GM23338 (cell line): ENCODE data around the gene CCDC24. TPM values are rescaled to one million over a fixed set of nuclear protein-coding genes. Genes with fewer than 3 reads are reported as not detected.
A peak's percentile ranks its signal among the peaks of the same experiment; 100 is the strongest.

Source experiments
- ATAC-seq: fragments of 200-7000 bp; cut with Tn5 transposase; 3 replicates; pipeline ENCODE4 v1.9.1; 2020
- DNase-seq: peaks from one replicate; pipeline ENCODE4 v3.0.0-alpha.2; 2015; ENCODE audit warnings: low spot score
- H2AFZ ChIP-seq: fragments of 200-600 bp; sonication (generic); 2 replicates; pipeline ENCODE4 v1.8.0; 2016; ENCODE audit warnings: antibody characterized with exemption, mild to moderate bottlenecking, moderate library complexity
- H3F3A ChIP-seq: fragments of 200-600 bp; sonication (generic); replicated peaks from 2 replicates; pipeline ENCODE4 v1.8.0; 2017; ENCODE audit warnings: antibody characterized with exemption, mixed run types, low read depth
- H3K27ac ChIP-seq: fragments of 200-600 bp; sonication (generic); 2 replicates; pipeline ENCODE4 v1.6.1; 2016; ENCODE audit warnings: low read depth
- H3K27me3 ChIP-seq: fragments of 200-600 bp; sonication (generic); 2 replicates; pipeline ENCODE4 v1.8.0; 2016; ENCODE audit warnings: mild to moderate bottlenecking, mixed run types, moderate library complexity; ENCODE audit not compliant: insufficient read depth
- H3K36me3 ChIP-seq: fragments of 200-600 bp; sonication (generic); 2 replicates; pipeline ENCODE4 v1.8.0; 2016; ENCODE audit warnings: mild to moderate bottlenecking; ENCODE audit not compliant: insufficient read depth
- H3K4me1 ChIP-seq: fragments of 200-600 bp; sonication (generic); 2 replicates; pipeline ENCODE4 v1.8.0; 2016; ENCODE audit warnings: mild to moderate bottlenecking, moderate library complexity; ENCODE audit not compliant: insufficient read depth
- H3K4me2 ChIP-seq: fragments of 200-600 bp; sonication (generic); 2 replicates; pipeline ENCODE4 v1.7.1; 2017; ENCODE audit warnings: mixed run types
- H3K4me3 ChIP-seq: fragments of 200-600 bp; sonication (generic); 2 replicates; pipeline ENCODE4 v1.6.1; 2016; ENCODE audit warnings: mixed run types
- H3K79me2 ChIP-seq: fragments of 200-600 bp; sonication (generic); replicated peaks from 2 replicates; pipeline ENCODE4 v1.8.0; 2017; ENCODE audit warnings: mild to moderate bottlenecking; ENCODE audit not compliant: insufficient read depth
- H3K9me2 ChIP-seq: fragments of 200-600 bp; sonication (generic); 2 replicates; pipeline ENCODE4 v1.8.0; 2017; ENCODE audit not compliant: insufficient read depth
- H4K20me1 ChIP-seq: fragments of 200-600 bp; sonication (generic); replicated peaks from 2 replicates; pipeline ENCODE4 v1.8.0; 2017; ENCODE audit warnings: mild to moderate bottlenecking; ENCODE audit not compliant: insufficient read depth
- H3K27ac Mint-ChIP-seq: 2 replicates; pipeline ENCODE4 v1.8.0; 2020; ENCODE audit warnings: inconsistent platforms, mild to moderate bottlenecking, moderate library complexity, mixed read lengths
- H3K27me3 Mint-ChIP-seq: 3 replicates; pipeline ENCODE4 v1.8.0; 2022; ENCODE audit warnings: low read depth, mild to moderate bottlenecking, moderate library complexity, mixed read lengths, inconsistent platforms; ENCODE audit not compliant: insufficient read depth, poor library complexity
- H3K36me3 Mint-ChIP-seq: 3 replicates; pipeline ENCODE4 v1.8.0; 2021; ENCODE audit warnings: low read depth, mild to moderate bottlenecking, inconsistent platforms, moderate library complexity, mixed read lengths
- H3K4me1 Mint-ChIP-seq: 3 replicates; pipeline ENCODE4 v1.8.0; 2020; ENCODE audit warnings: mild to moderate bottlenecking, inconsistent platforms, mixed read lengths
- H3K4me3 Mint-ChIP-seq: 3 replicates; pipeline ENCODE4 v1.8.0; 2021; ENCODE audit warnings: moderate library complexity, mild to moderate bottlenecking, inconsistent platforms, mixed read lengths
- H3K9me3 Mint-ChIP-seq: 3 replicates; pipeline ENCODE4 v1.8.0; 2020; ENCODE audit warnings: moderate library complexity, mild to moderate bottlenecking, inconsistent platforms, mixed read lengths
- CREB1 ChIP-seq: fragments of 250-450 bp; sonication (Bioruptor Pico); IDR thresholded peaks from 2 replicates; pipeline ENCODE4 v1.5.0; 2020; ENCODE audit warnings: low read depth, mild to moderate bottlenecking, moderate library complexity
- EZH2 ChIP-seq: fragments of 200-600 bp; sonication (generic); IDR thresholded peaks from one replicate; pipeline ENCODE4 v1.8.0; 2017; ENCODE audit warnings: antibody characterized with exemption, mild to moderate bottlenecking, low read depth; ENCODE audit not compliant: unreplicated experiment
- EZH2phosphoT487 ChIP-seq: fragments of 200-600 bp; sonication (generic); IDR thresholded peaks from one replicate; pipeline ENCODE4 v1.8.1; 2018; ENCODE audit warnings: antibody characterized with exemption; ENCODE audit not compliant: unreplicated experiment
- JUNB ChIP-seq: IDR thresholded peaks from one replicate; pipeline ENCODE4 v1.6.1; 2016; ENCODE audit warnings: antibody characterized with exemption; ENCODE audit not compliant: unreplicated experiment
- NANOG ChIP-seq: IDR thresholded peaks from 2 replicates; pipeline ENCODE4 v1.6.1; 2016; ENCODE audit warnings: antibody characterized with exemption, borderline replicate concordance
- POLR2AphosphoS5 ChIP-seq: IDR thresholded peaks from 2 replicates; pipeline ENCODE4 v1.6.1; 2016; ENCODE audit warnings: antibody characterized with exemption, low read depth
- STAT1 ChIP-seq: IDR thresholded peaks from one replicate; pipeline ENCODE4 v1.6.1; 2016; ENCODE audit warnings: antibody characterized with exemption; ENCODE audit not compliant: unreplicated experiment
- ZNF114 ChIP-seq: fragments of 250-450 bp; sonication (Bioruptor Pico); IDR thresholded peaks from 2 replicates; pipeline ENCODE4 v1.5.0; 2020; ENCODE audit warnings: mild to moderate bottlenecking, moderate library complexity
- ZNF331 ChIP-seq: fragments of 250-450 bp; sonication (Bioruptor Pico); IDR thresholded peaks from 2 replicates; pipeline ENCODE4 v1.5.0; 2020; ENCODE audit warnings: low read depth, mild to moderate bottlenecking, moderate library complexity
- polyA plus RNA-seq: library from polyadenylated mRNA; unstranded; fragments of >200 nt; fragmentation: Nextera tagmentation; extraction: Ambion mirVana; gene quantifications from 2 replicates; pipeline ENCODE4 v1.2.1, GENCODE V29; 2016
- total RNA-seq: library from RNA; depleted of rRNA; stranded (reverse); fragments of >200 nt; shearing (Covaris generic); gene quantifications from 2 replicates; pipeline ENCODE4 v1.2.3, GENCODE V29; 2014
- TF ChIP-seq, protein P1 (sequence below): IDR thresholded peaks from one replicate; pipeline ENCODE4 v1.6.1; 2018; ENCODE audit warnings: antibody characterized with exemption; ENCODE audit not compliant: unreplicated experiment
- TF ChIP-seq, protein P2 (sequence below), 2 experiments: fragments of 200-600 bp in 1 of 2; sonication (generic) in 1 of 2; conservative IDR thresholded peaks; 2 replicates each; pipeline versions ENCODE4 v1.5.1 to v1.6.1; 2016 to 2017; ENCODE audit warnings: antibody characterized with exemption in 2 of 2, low read depth in 2 of 2, mild to moderate bottlenecking in 2 of 2, moderate library complexity in 1 of 2
- TF ChIP-seq, protein P3 (sequence below): IDR thresholded peaks from 2 replicates; pipeline ENCODE4 v1.6.1; 2016; ENCODE audit warnings: antibody characterized with exemption
- TF ChIP-seq, protein P4 (sequence below): fragments of 250-450 bp; sonication (Bioruptor Pico); IDR thresholded peaks from 2 replicates; pipeline ENCODE4 v1.5.0; 2020; ENCODE audit warnings: mild to moderate bottlenecking, moderate library complexity

The CCDC24 gene
- total and polyA plus RNA-seq, 2 experiments from 2014 or later: 8.3 to 17.2 TPM

GRCh38 chr1:43969746-43970466 lies 21.5 kb upstream of the CCDC24 start, which contains the start of gene DPH2:
TSS of gene DPH2 (plus strand) at chr1:43970010. CDS start at chr1:43970176, 166 bp downstream.
- Mint-ChIP-seq H3K27me3 (peaks cover 11% of the 10 kb centered on the region), H3K9me3 (no peaks in the 10 kb centered on the region), H3K27ac (peak within 1 kb of the TSS; percentile 89), H3K36me3 (peaks cover 39% of the 10 kb centered on the region), H3K4me1 (peaks cover 18% of the 10 kb centered on the region), H3K4me3 (peak within 1 kb of the TSS; percentile 99)
- 0 out of 2 replicates have a peak within 1 kb of the TSS, but pooled peaks have one; percentile 19 for H3K27ac ChIP-seq
- H3F3A ChIP-seq: no peaks in the 10 kb centered on the region; the same call in 1 of the 2 replicates
- no peaks in the 10 kb centered on the region for H3K27me3 ChIP-seq
- TF ChIP-seq, protein P1, sequence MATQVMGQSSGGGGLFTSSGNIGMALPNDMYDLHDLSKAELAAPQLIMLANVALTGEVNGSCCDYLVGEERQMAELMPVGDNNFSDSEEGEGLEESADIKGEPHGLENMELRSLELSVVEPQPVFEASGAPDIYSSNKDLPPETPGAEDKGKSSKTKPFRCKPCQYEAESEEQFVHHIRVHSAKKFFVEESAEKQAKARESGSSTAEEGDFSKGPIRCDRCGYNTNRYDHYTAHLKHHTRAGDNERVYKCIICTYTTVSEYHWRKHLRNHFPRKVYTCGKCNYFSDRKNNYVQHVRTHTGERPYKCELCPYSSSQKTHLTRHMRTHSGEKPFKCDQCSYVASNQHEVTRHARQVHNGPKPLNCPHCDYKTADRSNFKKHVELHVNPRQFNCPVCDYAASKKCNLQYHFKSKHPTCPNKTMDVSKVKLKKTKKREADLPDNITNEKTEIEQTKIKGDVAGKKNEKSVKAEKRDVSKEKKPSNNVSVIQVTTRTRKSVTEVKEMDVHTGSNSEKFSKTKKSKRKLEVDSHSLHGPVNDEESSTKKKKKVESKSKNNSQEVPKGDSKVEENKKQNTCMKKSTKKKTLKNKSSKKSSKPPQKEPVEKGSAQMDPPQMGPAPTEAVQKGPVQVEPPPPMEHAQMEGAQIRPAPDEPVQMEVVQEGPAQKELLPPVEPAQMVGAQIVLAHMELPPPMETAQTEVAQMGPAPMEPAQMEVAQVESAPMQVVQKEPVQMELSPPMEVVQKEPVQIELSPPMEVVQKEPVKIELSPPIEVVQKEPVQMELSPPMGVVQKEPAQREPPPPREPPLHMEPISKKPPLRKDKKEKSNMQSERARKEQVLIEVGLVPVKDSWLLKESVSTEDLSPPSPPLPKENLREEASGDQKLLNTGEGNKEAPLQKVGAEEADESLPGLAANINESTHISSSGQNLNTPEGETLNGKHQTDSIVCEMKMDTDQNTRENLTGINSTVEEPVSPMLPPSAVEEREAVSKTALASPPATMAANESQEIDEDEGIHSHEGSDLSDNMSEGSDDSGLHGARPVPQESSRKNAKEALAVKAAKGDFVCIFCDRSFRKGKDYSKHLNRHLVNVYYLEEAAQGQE: peak; percentile 32
- TF ChIP-seq CREB1 (CRISPR knock-in tag) (0 out of 2 replicates have a peak, but pooled peaks have one; percentile 7), EZH2 (no peak), ZNF114 (CRISPR knock-in tag) (no peak), ZNF331 (no peak), EZH2phosphoT487 (no peak), NANOG (no peak), STAT1 (no peak), JUNB (no peak), POLR2AphosphoS5 (peak; percentile 51; the same call in 1 of the 2 replicates)
- TF ChIP-seq, protein P2, sequence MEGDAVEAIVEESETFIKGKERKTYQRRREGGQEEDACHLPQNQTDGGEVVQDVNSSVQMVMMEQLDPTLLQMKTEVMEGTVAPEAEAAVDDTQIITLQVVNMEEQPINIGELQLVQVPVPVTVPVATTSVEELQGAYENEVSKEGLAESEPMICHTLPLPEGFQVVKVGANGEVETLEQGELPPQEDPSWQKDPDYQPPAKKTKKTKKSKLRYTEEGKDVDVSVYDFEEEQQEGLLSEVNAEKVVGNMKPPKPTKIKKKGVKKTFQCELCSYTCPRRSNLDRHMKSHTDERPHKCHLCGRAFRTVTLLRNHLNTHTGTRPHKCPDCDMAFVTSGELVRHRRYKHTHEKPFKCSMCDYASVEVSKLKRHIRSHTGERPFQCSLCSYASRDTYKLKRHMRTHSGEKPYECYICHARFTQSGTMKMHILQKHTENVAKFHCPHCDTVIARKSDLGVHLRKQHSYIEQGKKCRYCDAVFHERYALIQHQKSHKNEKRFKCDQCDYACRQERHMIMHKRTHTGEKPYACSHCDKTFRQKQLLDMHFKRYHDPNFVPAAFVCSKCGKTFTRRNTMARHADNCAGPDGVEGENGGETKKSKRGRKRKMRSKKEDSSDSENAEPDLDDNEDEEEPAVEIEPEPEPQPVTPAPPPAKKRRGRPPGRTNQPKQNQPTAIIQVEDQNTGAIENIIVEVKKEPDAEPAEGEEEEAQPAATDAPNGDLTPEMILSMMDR (conservative IDR thresholded peaks at IDR 0.05; ENCODE audit: low read depth in 2 of 2): 0 out of 4 replicates have a peak, but pooled peaks of 1 of the 2 experiments have one; percentile 10
- TF ChIP-seq, protein P3, sequence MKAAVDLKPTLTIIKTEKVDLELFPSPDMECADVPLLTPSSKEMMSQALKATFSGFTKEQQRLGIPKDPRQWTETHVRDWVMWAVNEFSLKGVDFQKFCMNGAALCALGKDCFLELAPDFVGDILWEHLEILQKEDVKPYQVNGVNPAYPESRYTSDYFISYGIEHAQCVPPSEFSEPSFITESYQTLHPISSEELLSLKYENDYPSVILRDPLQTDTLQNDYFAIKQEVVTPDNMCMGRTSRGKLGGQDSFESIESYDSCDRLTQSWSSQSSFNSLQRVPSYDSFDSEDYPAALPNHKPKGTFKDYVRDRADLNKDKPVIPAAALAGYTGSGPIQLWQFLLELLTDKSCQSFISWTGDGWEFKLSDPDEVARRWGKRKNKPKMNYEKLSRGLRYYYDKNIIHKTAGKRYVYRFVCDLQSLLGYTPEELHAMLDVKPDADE: peak; percentile 92
- TF ChIP-seq, protein P4, sequence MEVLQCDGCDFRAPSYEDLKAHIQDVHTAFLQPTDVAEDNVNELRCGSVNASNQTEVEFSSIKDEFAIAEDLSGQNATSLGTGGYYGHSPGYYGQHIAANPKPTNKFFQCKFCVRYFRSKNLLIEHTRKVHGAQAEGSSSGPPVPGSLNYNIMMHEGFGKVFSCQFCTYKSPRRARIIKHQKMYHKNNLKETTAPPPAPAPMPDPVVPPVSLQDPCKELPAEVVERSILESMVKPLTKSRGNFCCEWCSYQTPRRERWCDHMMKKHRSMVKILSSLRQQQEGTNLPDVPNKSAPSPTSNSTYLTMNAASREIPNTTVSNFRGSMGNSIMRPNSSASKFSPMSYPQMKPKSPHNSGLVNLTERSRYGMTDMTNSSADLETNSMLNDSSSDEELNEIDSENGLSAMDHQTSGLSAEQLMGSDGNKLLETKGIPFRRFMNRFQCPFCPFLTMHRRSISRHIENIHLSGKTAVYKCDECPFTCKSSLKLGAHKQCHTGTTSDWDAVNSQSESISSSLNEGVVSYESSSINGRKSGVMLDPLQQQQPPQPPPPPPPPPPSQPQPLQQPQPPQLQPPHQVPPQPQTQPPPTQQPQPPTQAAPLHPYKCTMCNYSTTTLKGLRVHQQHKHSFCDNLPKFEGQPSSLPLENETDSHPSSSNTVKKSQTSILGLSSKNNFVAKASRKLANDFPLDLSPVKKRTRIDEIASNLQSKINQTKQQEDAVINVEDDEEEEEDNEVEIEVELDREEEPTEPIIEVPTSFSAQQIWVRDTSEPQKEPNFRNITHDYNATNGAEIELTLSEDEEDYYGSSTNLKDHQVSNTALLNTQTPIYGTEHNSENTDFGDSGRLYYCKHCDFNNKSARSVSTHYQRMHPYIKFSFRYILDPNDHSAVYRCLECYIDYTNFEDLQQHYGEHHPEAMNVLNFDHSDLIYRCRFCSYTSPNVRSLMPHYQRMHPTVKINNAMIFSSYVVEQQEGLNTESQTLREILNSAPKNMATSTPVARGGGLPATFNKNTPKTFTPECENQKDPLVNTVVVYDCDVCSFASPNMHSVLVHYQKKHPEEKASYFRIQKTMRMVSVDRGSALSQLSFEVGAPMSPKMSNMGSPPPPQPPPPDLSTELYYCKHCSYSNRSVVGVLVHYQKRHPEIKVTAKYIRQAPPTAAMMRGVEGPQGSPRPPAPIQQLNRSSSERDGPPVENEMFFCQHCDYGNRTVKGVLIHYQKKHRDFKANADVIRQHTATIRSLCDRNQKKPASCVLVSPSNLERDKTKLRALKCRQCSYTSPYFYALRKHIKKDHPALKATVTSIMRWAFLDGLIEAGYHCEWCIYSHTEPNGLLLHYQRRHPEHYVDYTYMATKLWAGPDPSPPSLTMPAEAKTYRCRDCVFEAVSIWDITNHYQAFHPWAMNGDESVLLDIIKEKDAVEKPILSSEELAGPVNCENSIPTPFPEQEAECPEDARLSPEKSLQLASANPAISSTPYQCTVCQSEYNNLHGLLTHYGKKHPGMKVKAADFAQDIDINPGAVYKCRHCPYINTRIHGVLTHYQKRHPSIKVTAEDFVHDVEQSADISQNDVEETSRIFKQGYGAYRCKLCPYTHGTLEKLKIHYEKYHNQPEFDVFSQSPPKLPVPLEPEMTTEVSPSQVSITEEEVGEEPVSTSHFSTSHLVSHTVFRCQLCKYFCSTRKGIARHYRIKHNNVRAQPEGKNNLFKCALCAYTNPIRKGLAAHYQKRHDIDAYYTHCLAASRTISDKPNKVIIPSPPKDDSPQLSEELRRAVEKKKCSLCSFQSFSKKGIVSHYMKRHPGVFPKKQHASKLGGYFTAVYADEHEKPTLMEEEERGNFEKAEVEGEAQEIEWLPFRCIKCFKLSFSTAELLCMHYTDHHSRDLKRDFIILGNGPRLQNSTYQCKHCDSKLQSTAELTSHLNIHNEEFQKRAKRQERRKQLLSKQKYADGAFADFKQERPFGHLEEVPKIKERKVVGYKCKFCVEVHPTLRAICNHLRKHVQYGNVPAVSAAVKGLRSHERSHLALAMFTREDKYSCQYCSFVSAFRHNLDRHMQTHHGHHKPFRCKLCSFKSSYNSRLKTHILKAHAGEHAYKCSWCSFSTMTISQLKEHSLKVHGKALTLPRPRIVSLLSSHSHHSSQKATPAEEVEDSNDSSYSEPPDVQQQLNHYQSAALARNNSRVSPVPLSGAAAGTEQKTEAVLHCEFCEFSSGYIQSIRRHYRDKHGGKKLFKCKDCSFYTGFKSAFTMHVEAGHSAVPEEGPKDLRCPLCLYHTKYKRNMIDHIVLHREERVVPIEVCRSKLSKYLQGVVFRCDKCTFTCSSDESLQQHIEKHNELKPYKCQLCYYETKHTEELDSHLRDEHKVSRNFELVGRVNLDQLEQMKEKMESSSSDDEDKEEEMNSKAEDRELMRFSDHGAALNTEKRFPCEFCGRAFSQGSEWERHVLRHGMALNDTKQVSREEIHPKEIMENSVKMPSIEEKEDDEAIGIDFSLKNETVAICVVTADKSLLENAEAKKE: no peak
- peak within 1 kb of the TSS; percentile 100 for H3K4me3 ChIP-seq
- H3K36me3 ChIP-seq: no peaks in the 10 kb centered on the region
- H3K4me1 ChIP-seq: peaks cover 18% of the 10 kb centered on the region
- H3K79me2 ChIP-seq: peaks cover 9% of the 10 kb centered on the region
- peaks cover 3% of the 10 kb centered on the region; the same call in 1 of the 2 replicates for H4K20me1 ChIP-seq
- H3K4me2 ChIP-seq: peak within 1 kb of the TSS; percentile 98
- DNase-seq: peak; percentile 99
- H3K9me2 ChIP-seq: no peaks in the 10 kb centered on the region
- peak; percentile 92 for ATAC-seq
- peak within 1 kb of the TSS; percentile 94 for H2AFZ ChIP-seq
